Measurements from ENCODE around the gene PUM2.

The PUM2 gene

GRCh38 chr2:20229322-20230113 is 121.1 kb downstream of the PUM2 start:
- no peak for TF ChIP-seq CTCF (IDR thresholded peaks at IDR 0.05; ENCODE audit: control insufficient read depth, insufficient read depth, low read depth, low read length, missing control alignments)
- H3K4me3 ChIP-seq (ENCODE audit: control insufficient read depth, low read depth, low read length) = no peak overlapping the region
- peak; percentile 41 for DNase-seq (ENCODE audit: low read depth)

- TF ChIP-seq CTCF (IDR thresholded peaks at IDR 0.05; ENCODE audit: control insufficient read depth, insufficient read depth, low read depth, low read length, missing control alignments) = no peak
- no peak overlapping the region for H3K4me3 ChIP-seq (ENCODE audit: control insufficient read depth, low read depth, low read length)
- no peak for DNase-seq (ENCODE audit: low read depth)
These were observed 122.6 kb downstream of the PUM2 start for GRCh38 chr2:20227894-20228505.

- no peak overlapping the region for H3K4me3 ChIP-seq (ENCODE audit: control insufficient read depth, low read depth, low read length)
- DNase-seq (ENCODE audit: low read depth) = no peak
- no peak for TF ChIP-seq CTCF (IDR thresholded peaks at IDR 0.05; ENCODE audit: control insufficient read depth, insufficient read depth, low read depth, low read length, missing control alignments)
These were observed 124.5 kb downstream of the PUM2 start for GRCh38 chr2:20226152-20226545.

- DNase-seq (ENCODE audit: low read depth) = peak; percentile 10
- peak overlapping the region; percentile 71 for H3K4me3 ChIP-seq (ENCODE audit: control insufficient read depth, low read depth, low read length)
- peak; percentile 60 for TF ChIP-seq CTCF (IDR thresholded peaks at IDR 0.05; ENCODE audit: control insufficient read depth, insufficient read depth, low read depth, low read length, missing control alignments)
These were observed 125.1 kb downstream of the PUM2 start for GRCh38 chr2:20225294-20226151.

GRCh38 chr2:20224716-20225293 is 125.8 kb downstream of the PUM2 start, which contains the start of gene SDC1:
TSS of gene SDC1 (minus strand) at chr2:20225130. CDS start at chr2:20224867, 263 bp downstream.
- no peak for TF ChIP-seq CTCF (IDR thresholded peaks at IDR 0.05; ENCODE audit: control insufficient read depth, insufficient read depth, low read depth, low read length, missing control alignments)
- H3K4me3 ChIP-seq (ENCODE audit: control insufficient read depth, low read depth, low read length) = peak within 1 kb of the TSS; percentile 71
- DNase-seq (ENCODE audit: low read depth) = peak; percentile 3

GRCh38 chr2:20224164-20224715 is 126.4 kb downstream of the PUM2 start:
- no peak for DNase-seq (ENCODE audit: low read depth)
- H3K4me3 ChIP-seq (ENCODE audit: control insufficient read depth, low read depth, low read length) = peak overlapping the region; percentile 71
- TF ChIP-seq CTCF (IDR thresholded peaks at IDR 0.05; ENCODE audit: control insufficient read depth, insufficient read depth, low read depth, low read length, missing control alignments) = no peak

All from AG09309 (cell line).